SK-N-SH treated with all-trans-retinoic acid at 6 μM for 48 hours (cell line): ENCODE measurements around the gene FTCD.
A peak's percentile ranks its signal among the peaks of the same experiment; 100 is the strongest.

Experiments
- ATAC-seq: fragments of 200-7000 bp; cut with Tn5 transposase; 3 replicates; pipeline ENCODE4 v1.9.1; 2020; ENCODE audit warnings: mild to moderate bottlenecking, moderate library complexity
- ARNTL ChIP-seq: fragments of 450-650 bp; formaldehyde crosslinking; IDR thresholded peaks from 2 replicates; pipeline ENCODE4 v1.5.0; 2020; ENCODE audit warnings: low read depth, mild to moderate bottlenecking, moderate library complexity, borderline replicate concordance
- BACH2 ChIP-seq: fragments of 250-450 bp; sonication (Bioruptor Pico); IDR thresholded peaks from 2 replicates; pipeline ENCODE4 v1.9.0; 2021; ENCODE audit warnings: mild to moderate bottlenecking, borderline replicate concordance
- CREB5 ChIP-seq: fragments of 250-450 bp; sonication (Bioruptor Pico); IDR thresholded peaks from 2 replicates; pipeline ENCODE4 v1.5.1; 2020; ENCODE audit warnings: low read depth, mild to moderate bottlenecking, moderate library complexity
- CSDC2 ChIP-seq: fragments of 250-450 bp; sonication (Bioruptor Pico); IDR thresholded peaks from 2 replicates; pipeline ENCODE4 v1.5.0; 2020; ENCODE audit warnings: mild to moderate bottlenecking, moderate library complexity
- ESRRG ChIP-seq: fragments of 250-450 bp; sonication (Bioruptor Pico); IDR thresholded peaks from 2 replicates; pipeline ENCODE4 v1.6.1; 2021; ENCODE audit warnings: mild to moderate bottlenecking
- GLIS3 ChIP-seq: fragments of 250-450 bp; sonication (Bioruptor Pico); IDR thresholded peaks from 2 replicates; pipeline ENCODE4 v1.5.0; 2020; ENCODE audit warnings: mild to moderate bottlenecking, moderate library complexity
- ISL1 ChIP-seq: fragments of 250-450 bp; sonication (Bioruptor Pico); IDR thresholded peaks from 2 replicates; pipeline ENCODE4 v2.1.2; 2022; ENCODE audit warnings: mild to moderate bottlenecking, moderate library complexity
- OSR1 ChIP-seq: fragments of 250-450 bp; sonication (Bioruptor Pico); IDR thresholded peaks from 2 replicates; pipeline ENCODE4 v1.8.0; 2022; ENCODE audit warnings: moderate library complexity, mild to moderate bottlenecking, inconsistent platforms
- POU6F1 ChIP-seq: fragments of 250-450 bp; sonication (Bioruptor Pico); IDR thresholded peaks from 2 replicates; pipeline ENCODE4 v1.8.0; 2021; ENCODE audit warnings: low read depth, mild to moderate bottlenecking, moderate library complexity, borderline replicate concordance
- PPARA ChIP-seq: fragments of 250-450 bp; sonication (Bioruptor Pico); IDR thresholded peaks from 2 replicates; pipeline ENCODE4 v1.5.0; 2020; ENCODE audit warnings: mild to moderate bottlenecking, borderline replicate concordance
- RARB ChIP-seq: fragments of 250-450 bp; sonication (Bioruptor Pico); IDR thresholded peaks from 2 replicates; pipeline ENCODE4 v1.8.0; 2021; ENCODE audit warnings: mild to moderate bottlenecking, moderate library complexity
- SNAI2 ChIP-seq: fragments of 250-450 bp; sonication (Bioruptor Pico); IDR thresholded peaks from 2 replicates; pipeline ENCODE4 v1.5.0; 2020; ENCODE audit warnings: mild to moderate bottlenecking, moderate library complexity
- TCF4 ChIP-seq: fragments of 250-450 bp; sonication (Bioruptor Pico); IDR thresholded peaks from 2 replicates; pipeline ENCODE4 v1.8.0; 2021; ENCODE audit warnings: mild to moderate bottlenecking, moderate library complexity, borderline replicate concordance
- TOX ChIP-seq: fragments of 250-450 bp; sonication (Bioruptor Pico); IDR thresholded peaks from 2 replicates; pipeline ENCODE4 v1.8.0; 2021; ENCODE audit warnings: mild to moderate bottlenecking, moderate library complexity, borderline replicate concordance
- ZC3H10 ChIP-seq: fragments of 250-450 bp; sonication (Bioruptor Pico); IDR thresholded peaks from 2 replicates; pipeline ENCODE4 v1.5.1; 2021; ENCODE audit warnings: mild to moderate bottlenecking, moderate library complexity
- ZFP3 ChIP-seq: fragments of 250-450 bp; sonication (Bioruptor Pico); IDR thresholded peaks from 2 replicates; pipeline ENCODE4 v1.5.0; 2020; ENCODE audit warnings: mild to moderate bottlenecking, moderate library complexity
- ZFP30 ChIP-seq: fragments of 450-650 bp; formaldehyde crosslinking; IDR thresholded peaks from 2 replicates; pipeline ENCODE4 v1.5.0; 2022; ENCODE audit warnings: mild to moderate bottlenecking, moderate library complexity
- ZNF565 ChIP-seq: fragments of 450-650 bp; formaldehyde crosslinking; conservative IDR thresholded peaks from 2 replicates; pipeline ENCODE4 v1.5.0; 2020; ENCODE audit warnings: low read depth, mild to moderate bottlenecking, moderate library complexity
- ZNF70 ChIP-seq: fragments of 450-650 bp; formaldehyde crosslinking; IDR thresholded peaks from 2 replicates; pipeline ENCODE4 v1.5.0; 2020; ENCODE audit warnings: mild to moderate bottlenecking, moderate library complexity
- ZNF8 ChIP-seq: fragments of 450-650 bp; formaldehyde crosslinking; IDR thresholded peaks from 2 replicates; pipeline ENCODE4 v1.5.0; 2020; ENCODE audit warnings: mild to moderate bottlenecking, moderate library complexity
- TF ChIP-seq, protein P1 (sequence below): fragments of 250-450 bp; sonication (Bioruptor Pico); IDR thresholded peaks from 2 replicates; pipeline ENCODE4 v1.8.0; 2020; ENCODE audit warnings: mild to moderate bottlenecking, moderate library complexity, borderline replicate concordance
- TF ChIP-seq, protein P2 (sequence below): fragments of 250-450 bp; sonication (Bioruptor Pico); IDR thresholded peaks from 2 replicates; pipeline ENCODE4 v1.5.1; 2021; ENCODE audit warnings: mild to moderate bottlenecking, moderate library complexity

FTCD gene

GRCh38 chr21:46149205-46149901 is 6.0 kb downstream of the FTCD start:
- ATAC-seq: no peak
- TF ChIP-seq ZNF8 (CRISPR knock-in tag): no peak
- no peak for TF ChIP-seq POU6F1 (CRISPR knock-in tag)
- no peak for TF ChIP-seq TOX (CRISPR knock-in tag)
- TF ChIP-seq TCF4 (CRISPR knock-in tag): no peak
- TF ChIP-seq SNAI2: no peak
- no peak for TF ChIP-seq ESRRG (CRISPR knock-in tag)
- no peak for TF ChIP-seq ZC3H10 (CRISPR knock-in tag)
- TF ChIP-seq ARNTL (CRISPR knock-in tag): no peak
- no peak for TF ChIP-seq OSR1 (CRISPR knock-in tag)

GRCh38 chr21:46148106-46148505 is 7.3 kb downstream of the FTCD start:
- ATAC-seq: no peak
- no peak for TF ChIP-seq ZNF70 (CRISPR knock-in tag)
- TF ChIP-seq PPARA (CRISPR knock-in tag): no peak
- TF ChIP-seq SNAI2: no peak
- TF ChIP-seq ZC3H10 (CRISPR knock-in tag): no peak
- TF ChIP-seq ESRRG (CRISPR knock-in tag): no peak
- TF ChIP-seq ARNTL (CRISPR knock-in tag): no peak
- no peak for TF ChIP-seq BACH2 (CRISPR knock-in tag)
- no peak for TF ChIP-seq TCF4 (CRISPR knock-in tag)
- TF ChIP-seq ISL1 (CRISPR knock-in tag): no peak

- peak; percentile 58 for ATAC-seq
Observed at GRCh38 chr21:46147429-46147828, 8.0 kb downstream of the FTCD start.

GRCh38 chr21:46146856-46147255 is 8.5 kb downstream of the FTCD start:
- no peak for TF ChIP-seq ZNF565 (CRISPR knock-in tag)
- no peak for TF ChIP-seq ZC3H10 (CRISPR knock-in tag)
- no peak for TF ChIP-seq ARNTL (CRISPR knock-in tag)
- TF ChIP-seq GLIS3 (CRISPR knock-in tag): no peak
- no peak for TF ChIP-seq TOX (CRISPR knock-in tag)
- TF ChIP-seq OSR1 (CRISPR knock-in tag): no peak
- TF ChIP-seq BACH2 (CRISPR knock-in tag): no peak
- TF ChIP-seq, protein P1, sequence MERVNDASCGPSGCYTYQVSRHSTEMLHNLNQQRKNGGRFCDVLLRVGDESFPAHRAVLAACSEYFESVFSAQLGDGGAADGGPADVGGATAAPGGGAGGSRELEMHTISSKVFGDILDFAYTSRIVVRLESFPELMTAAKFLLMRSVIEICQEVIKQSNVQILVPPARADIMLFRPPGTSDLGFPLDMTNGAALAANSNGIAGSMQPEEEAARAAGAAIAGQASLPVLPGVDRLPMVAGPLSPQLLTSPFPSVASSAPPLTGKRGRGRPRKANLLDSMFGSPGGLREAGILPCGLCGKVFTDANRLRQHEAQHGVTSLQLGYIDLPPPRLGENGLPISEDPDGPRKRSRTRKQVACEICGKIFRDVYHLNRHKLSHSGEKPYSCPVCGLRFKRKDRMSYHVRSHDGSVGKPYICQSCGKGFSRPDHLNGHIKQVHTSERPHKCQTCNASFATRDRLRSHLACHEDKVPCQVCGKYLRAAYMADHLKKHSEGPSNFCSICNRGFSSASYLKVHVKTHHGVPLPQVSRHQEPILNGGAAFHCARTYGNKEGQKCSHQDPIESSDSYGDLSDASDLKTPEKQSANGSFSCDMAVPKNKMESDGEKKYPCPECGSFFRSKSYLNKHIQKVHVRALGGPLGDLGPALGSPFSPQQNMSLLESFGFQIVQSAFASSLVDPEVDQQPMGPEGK (CRISPR knock-in tag): no peak
- TF ChIP-seq ZFP30: no peak
- no peak for TF ChIP-seq ZNF70 (CRISPR knock-in tag)
- no peak for TF ChIP-seq ZFP3 (CRISPR knock-in tag)
- TF ChIP-seq RARB (CRISPR knock-in tag): no peak
- no peak for TF ChIP-seq ISL1 (CRISPR knock-in tag)
- TF ChIP-seq PPARA (CRISPR knock-in tag): no peak
- TF ChIP-seq, protein P2, sequence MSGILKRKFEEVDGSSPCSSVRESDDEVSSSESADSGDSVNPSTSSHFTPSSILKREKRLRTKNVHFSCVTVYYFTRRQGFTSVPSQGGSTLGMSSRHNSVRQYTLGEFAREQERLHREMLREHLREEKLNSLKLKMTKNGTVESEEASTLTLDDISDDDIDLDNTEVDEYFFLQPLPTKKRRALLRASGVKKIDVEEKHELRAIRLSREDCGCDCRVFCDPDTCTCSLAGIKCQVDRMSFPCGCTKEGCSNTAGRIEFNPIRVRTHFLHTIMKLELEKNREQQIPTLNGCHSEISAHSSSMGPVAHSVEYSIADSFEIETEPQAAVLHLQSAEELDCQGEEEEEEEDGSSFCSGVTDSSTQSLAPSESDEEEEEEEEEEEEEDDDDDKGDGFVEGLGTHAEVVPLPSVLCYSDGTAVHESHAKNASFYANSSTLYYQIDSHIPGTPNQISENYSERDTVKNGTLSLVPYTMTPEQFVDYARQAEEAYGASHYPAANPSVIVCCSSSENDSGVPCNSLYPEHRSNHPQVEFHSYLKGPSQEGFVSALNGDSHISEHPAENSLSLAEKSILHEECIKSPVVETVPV (CRISPR knock-in tag): no peak
- no peak for TF ChIP-seq POU6F1 (CRISPR knock-in tag)
- TF ChIP-seq ZNF8 (CRISPR knock-in tag): no peak
- no peak for TF ChIP-seq CSDC2 (CRISPR knock-in tag)
- TF ChIP-seq SNAI2: no peak
- no peak for TF ChIP-seq CREB5

More at GRCh38 chr21:46146856-46147255, 8.5 kb downstream of the FTCD start:
- ATAC-seq: no peak
